PC-9 (cell line): Measurements from ENCODE around the gene RNF186.

ENCODE experiments used
- CTCF ChIP-seq: fragments of 200-600 bp; sonication (generic); conservative IDR thresholded peaks from 2 replicates; pipeline ENCODE4 v1.6.1; 2017; ENCODE audit warnings: mixed run types, antibody characterized with exemption, mild to moderate bottlenecking, moderate library complexity
- EZH2 ChIP-seq: fragments of 200-600 bp; sonication (generic); IDR thresholded peaks from 2 replicates; pipeline ENCODE4 v1.8.0; 2017; ENCODE audit warnings: antibody characterized with exemption, low read depth

- TF ChIP-seq CTCF (no peak), EZH2 (no peak)
These were observed 30.5 kb upstream of the RNF186 start for GRCh38 chr1:19845555-19845954.
